ENCODE results near the gene SRPX.

Gene SRPX

DNA sequence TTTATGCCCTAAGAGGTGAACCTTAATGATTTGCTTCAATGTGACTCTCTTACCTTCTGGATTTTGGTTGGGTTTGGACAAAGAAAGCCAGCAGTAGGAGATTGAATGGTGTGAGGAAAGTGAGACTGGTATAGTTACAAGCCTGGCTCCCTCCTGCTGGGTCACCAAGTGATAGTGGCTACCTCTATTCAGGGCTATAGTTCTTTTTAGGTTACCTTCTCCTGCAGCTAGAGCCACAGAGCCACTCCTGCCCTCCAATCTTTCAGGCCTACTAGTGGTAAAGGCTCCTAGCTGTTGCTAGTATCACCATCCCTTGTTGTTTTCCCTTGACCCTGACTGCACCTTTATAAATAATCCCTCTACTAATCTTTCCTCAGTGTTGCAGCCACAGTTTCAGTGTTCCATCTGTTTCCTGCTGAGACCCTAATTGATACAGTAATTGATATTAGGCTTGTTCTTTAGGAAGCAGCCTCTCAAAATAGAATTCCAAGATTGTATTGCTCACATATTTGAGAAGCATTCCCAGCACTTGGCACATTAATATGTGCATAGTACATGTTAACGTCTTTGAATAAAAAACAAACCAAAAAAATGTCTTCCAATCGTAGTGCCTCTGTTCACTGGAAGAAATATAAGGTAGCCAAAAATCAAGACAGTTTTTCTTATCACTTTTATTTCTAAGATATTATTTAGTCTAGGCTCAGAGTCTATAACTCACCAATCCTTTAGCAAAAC is 82.3 kb downstream of the SRPX start:
- DNase-seq = no peak

DNA sequence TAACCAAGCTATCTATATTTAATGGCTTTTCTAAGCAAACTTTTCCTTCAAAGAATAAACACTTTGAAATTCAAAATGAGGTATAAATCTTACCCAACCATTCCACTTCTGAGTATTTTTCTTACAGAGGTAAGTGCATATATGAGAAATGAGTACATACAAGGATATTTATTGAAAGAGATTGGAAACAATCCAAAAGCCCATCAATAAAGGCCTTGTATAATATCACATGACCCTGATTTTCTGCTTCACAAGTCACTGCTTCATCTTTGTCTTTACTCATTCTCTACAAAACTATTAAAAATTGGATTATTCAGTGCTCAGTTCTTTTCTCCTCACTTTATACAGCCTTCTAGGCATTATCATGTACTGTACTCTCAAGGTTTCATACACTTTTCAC is 91.3 kb downstream of the SRPX start:
- no peak for DNase-seq

DNA sequence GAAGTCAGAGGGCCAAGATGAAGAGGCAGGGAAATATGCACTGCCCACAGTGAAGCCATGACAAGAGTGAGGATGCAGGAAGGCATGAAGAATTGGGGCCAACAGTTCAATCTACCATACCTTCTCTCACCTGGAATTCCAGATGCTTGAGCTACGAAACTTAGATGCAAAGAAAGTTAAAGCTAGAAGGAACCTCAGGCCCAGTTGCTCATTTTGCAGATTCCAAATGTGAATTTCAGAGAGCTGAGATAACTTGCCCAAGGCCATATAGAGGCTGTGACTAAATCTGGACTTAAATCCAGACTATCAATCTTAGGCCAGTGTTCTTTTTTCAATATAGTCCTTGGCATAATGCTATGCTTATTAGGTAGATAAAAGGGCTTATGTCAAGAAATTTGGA is 92.7 kb downstream of the SRPX start:
- DNase-seq = no peak

DNA sequence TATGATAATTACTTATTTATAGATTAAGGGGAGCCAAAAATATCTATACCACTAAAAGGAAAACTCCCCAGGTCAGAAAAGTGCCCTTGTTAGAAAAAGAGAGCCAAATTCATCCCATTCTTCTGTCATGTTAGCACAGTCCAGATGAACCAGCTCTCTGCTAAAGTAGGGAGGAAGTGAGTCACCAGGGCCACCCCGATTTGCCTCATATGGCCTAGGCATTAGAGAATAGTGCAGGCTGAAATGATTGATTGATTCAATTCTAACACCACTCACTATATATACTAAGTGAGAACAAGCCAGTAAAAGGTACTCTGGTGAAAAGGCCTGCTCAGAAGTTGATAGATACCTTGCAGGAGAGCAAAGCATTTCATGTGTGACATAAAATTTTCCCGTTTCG is 94.5 kb downstream of the SRPX start:
- no peak for DNase-seq

DNA sequence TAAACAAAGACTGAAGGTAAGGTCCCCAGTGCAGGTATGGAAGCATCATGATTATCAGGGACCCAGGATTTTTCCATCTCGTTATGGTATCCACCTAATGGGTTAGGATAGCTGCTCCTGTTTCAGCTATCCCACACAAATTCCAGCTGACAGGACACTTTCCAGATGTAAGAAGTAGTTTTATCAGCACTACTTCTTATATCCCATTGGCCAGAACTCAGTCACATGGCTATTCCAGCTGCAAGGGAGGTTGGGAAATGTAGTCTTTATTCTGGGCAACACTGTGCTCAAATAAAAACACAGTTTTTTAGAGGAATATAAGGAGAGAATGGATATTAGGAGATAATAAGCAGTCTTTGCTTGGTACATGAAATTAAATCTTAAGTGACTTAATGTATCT is 96.7 kb downstream of the SRPX start:
- DNase-seq = no peak

DNA sequence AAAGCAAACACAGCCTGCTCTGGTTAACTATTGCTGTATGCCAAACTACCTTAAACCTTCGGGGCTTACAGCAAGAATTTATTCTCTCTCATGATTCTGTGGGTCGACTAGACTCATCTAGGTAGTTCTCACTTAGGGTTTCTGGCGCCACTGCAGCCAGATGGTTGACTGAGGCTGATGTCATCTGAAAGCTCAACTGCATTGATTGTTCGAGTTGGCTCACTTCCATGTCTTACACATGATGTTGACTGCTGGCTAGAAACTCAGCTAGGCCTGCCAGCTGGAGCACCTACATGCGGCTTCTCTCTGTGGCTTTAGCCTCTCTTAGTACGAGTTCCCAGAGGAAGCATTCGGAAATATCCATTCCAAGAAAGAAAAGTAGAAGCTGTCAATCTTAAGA is 103.2 kb downstream of the SRPX start:
- no peak for DNase-seq

DNA sequence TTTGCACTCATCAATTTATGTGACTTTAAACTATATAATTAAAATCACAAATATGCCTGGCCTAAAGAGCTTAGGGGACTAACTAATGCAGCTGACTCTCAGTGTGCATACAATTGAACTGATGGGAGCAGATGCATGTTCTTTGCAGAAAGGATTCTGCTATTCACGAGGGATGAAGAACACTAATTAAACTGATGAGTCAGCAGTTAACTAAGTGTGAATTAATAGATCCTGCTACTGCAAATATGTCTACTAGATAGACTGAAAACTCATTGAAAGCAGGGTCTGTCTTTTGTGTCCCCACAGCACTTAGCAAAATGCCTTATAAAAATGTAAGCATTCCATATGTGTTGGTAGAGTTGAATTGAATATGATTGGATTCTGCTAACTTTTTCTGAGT is 104.0 kb downstream of the SRPX start:
- no peak for DNase-seq

DNA sequence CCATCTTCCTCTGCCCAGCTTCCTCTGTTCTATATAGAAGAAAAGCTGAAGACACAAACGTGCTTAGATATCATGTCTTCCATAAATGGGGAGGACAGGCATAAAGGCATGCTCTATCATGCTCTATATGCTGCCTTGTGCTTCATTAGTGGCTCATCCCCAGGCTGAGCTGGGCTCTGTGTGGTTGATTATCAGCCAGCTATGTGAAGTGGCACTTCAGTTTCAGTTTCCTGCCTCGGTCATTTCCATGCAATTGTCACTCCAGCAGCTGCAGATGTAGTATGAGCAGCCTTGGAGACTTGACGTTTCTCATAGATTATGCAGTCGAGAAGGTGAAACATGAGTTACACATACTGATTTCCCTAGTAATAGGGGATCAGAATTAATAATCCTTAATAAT is 108.1 kb downstream of the SRPX start:
- no peak for DNase-seq

DNA sequence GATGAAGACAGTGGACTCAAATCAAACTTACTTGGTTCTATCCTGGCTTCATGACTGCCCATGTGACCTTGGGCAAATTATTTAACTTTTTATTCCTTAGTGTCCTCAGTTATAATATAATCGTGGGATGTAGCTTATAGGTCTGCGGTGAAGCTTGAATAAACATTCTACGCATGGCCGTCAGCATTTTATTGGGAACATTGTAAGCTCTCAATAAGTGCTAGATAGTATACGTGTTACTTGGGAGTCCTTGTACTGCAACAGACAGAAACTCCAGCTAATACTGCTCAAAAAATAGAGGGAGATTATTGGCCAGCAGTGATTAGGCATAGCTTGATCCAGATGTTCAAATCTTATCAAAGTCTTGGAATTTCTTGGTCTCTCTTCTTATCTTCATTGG is 109.5 kb downstream of the SRPX start:
- DNase-seq = no peak

DNA sequence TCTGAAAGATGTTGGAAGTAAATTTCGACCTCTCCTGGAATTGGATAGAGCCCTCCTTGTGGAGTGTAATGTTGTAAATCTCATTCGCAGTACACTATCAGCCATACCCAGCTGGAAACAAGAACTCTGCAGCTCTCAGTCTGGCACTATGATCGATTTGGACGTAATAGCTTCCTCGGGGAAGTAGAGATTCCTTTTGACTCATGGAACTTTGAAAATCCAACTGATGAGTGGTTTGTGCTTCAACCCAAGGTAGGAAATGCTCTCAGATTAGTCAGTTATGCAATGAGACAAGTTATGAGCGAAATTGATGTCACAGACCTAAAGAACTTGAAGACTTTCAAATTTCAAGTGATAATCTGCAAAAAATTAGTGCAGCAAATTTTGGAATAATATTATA is 110.4 kb downstream of the SRPX start:
- DNase-seq = no peak

DNA sequence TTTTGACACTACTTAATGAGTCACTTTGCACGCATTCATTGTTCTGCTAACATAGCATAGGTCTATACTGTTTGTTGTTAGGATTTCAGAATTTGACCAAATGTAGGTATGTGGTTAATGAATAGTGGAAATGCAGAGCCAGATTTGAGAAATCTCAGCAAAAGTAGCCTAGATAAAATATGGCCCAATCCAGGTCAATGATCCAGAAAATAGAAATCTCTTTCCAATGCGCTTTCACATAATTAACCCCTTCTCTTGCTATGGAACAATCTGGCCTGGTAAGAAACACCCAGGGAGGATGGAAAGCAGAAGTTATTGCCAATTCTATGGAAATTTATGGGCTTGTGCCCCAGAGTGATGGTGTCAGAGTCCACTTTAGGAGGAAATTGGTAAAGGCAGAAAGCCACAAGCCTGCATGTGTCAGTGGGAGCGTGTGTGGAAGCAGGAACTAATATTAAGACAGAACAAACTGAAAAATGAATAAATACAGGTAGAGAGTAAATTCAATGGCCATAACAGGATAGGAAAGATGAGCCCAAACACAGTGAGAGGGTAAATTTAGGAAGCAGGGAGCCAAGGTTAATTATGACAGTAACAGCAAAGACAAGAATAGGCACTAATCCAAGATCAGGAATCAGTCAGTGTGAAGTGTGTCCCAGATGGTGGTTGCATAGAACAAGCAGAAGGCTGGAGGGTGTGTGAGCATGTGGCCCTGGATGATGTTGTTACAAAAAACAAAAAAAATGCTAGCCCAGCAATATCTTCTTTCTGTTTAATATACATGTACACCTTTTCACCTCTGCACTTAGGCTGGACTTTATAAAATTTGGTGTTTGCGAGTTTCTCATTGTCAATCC is 111.4 kb downstream of the SRPX start:
- no peak for DNase-seq

DNA sequence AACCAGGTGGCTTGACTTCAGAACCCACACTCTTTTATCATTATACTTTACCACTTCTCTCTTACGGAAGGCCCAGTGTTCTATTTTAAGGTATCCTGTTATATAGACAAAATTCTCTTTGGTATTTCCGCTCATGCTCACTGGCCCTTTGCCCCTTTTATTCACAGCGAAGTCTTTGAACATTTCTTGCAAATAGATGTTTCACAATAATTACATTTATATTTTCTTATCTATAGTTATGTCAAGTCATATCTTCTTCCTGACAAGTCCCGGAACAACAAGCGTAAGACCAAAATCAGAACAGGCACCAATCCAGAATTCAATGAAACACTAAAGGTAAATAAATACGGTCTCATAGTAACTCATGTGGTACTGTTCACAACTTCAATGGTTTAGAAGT is 112.3 kb downstream of the SRPX start:
- no peak for DNase-seq

DNA sequence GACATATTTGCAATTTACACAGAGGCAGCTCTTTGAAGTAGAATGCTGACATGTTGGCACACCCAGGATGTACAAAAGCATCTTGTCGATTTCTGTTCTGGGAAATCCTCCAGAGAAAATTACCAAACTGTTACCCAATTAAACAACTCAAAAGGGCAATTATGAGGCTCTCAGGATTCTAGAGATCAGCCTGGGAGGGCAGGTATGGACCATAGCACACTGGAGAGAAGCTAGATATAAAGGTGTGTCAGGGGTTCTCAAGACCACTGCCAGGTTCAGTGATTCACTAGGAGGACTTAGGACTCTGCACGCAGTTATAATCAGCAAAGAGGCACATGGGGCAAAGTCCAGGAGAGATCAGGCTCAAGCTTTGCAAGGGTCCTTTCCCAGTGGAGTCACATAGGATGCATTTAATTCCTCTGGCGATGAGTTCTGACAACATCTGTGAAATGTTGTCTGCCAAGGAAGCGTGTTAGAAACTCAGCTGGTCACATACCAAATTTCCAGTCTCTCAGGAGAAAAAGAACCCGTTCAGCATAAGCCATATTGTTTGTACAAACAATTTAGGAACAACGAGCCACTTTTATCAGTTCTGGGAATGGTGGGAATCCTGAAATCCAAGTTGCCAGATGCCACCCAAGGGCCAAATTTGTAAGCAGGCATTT is 113.5 kb downstream of the SRPX start:
- DNase-seq = no peak

DNA sequence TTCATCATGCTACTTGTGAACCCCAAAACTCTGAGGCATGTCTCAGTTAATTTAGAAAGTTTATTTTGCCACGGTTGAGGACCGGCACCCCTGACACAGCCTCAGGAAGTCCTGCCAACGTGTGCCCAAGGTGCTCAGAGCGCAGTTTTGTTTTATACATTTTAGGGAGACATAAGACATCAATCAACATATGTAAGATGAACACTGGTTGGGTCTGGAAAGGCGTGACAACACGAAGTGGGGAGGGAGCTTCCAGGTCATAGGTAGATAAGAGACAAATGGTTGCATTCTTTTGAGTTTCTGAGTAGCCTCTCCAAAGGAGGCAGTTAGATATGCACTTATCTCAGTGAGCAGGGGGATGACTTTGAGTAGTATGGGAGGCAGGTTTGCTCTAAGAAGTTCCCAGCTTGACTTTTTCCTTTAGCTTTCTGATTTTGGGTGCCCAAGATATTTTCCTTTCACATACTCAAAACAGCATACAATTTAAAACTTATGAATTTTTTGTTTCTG is 115.4 kb downstream of the SRPX start:
- no peak for DNase-seq

DNA sequence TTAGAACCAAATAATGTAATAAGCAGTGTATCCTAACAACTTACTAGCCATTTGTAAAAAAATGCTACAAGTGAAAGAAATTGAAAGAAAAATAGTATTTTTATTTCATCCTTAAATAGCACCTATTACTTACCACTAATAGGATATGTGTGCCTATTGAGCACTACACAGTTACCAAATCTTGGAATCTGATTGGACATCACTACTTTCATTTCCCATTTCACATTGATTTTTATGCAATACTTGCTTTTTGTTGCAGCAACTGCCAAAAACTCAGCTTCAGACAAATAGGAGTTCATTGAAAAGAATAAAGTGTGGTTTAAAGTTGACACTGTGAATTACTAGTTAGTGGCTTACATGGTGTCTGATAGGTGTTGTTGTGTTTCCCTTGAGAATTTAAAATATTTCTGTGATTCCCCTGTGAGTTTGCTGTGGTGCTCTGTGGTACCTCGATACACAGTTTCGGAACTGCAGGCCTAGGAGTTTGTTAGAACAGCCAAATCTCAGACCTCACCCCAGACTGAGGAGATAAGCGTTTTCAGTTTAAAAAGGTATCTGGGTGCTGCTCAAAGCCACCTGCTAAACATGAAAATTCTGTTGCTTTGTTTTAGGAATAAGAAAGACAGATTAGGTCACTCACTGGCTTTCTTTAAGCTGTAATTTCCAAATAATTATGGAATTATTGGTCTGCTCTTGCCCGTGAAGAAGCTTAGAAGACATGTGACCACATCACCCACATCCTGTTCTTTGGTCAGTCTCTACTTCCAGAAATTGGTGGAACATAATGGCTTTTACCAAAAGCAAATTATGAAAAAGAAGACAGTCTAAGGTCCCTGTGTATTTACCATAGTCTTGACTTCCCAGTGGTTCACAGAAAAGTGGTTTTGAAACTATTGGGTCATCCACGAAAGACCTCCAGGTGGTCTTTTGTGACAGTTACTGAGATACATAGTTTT is 116.5 kb downstream of the SRPX start:
- DNase-seq = no peak

DNA sequence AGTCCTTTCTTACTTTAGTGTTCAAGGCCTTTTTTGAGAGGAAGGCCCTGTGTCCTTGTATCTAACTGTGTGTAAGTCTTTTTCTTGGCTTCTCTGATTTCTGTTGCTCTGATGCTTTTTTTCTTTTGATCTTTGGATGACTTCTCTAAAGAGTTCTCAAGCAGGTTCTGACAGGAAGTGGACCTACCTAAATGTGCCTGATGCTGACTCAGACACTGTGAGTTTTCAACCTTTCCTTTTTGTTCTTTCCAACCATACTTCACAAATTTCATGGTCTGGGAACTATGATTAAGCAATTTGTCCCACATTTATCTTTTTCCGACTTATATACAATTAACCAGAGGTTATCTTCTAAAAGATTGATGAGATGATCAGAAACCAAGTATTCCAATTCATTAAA is 117.8 kb downstream of the SRPX start:
- no peak for DNase-seq

DNA sequence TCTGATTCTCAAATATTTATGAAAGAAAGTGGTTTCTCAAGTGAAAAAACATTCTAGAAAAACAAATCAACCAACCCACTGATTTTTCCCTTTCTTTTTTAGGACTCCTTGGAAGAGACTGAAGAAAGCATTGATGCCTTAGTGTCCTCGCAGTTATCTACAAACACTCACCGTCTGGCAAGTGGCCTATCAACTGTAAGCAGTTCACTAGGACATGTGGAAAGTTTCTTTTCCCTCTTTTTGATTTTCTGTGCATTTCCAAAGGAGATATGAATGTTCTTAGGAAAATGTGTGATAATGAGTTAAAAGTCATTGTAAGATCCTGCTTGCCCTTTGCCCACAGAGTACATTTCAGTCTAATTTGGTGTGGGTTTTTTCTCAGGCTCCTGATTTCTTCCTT is 118.4 kb downstream of the SRPX start:
- no peak for DNase-seq

DNA sequence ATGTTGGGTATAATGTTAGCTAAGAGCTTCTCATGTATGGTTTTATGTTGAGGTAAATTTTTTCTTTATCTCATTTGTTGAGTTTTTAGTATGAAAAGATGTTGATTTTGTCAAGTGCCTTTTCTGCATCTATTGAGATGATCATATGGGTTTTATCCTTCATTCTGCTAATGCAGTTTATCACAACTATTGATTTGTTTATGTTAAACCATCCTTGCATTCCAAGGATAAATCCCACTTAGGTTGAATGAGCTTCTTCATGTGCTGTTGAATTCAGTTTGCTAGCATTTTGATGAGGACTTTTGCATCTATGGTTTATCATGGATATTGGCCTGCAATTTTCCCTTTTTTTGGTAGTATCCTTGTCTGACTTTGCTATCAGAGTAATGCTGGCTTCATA is 121.0 kb downstream of the SRPX start:
- no peak for DNase-seq

Data from activated CD4-positive, alpha-beta T cell treated with anti-CD3 and anti-CD28 coated beads, Interleukin-10, Interleukin-2, amounts not matched to agents 100 ng/mL and 50 ng/mL, durations not matched to agents 16 hours and 8 hours (primary cell).